Stimulated activated CD8-positive, alpha-beta memory T cell treated with anti-CD3 and anti-CD28 coated beads, Interleukin-4, amount 100 ng/mL, for 24 hours (primary cell): ENCODE data around the gene SLFN12.
"Not testable (repeated sequence)": the region's sequence is repeated elsewhere in the genome, so short reads cannot be mapped to it uniquely, and the experiment has no call there.

ENCODE experiments used
- DNase-seq: peaks from one replicate; pipeline ENCODE4 v3.0.0-alpha.2; 2020; ENCODE audit warnings: low read depth

SLFN12 gene

GRCh38 chr17:35432176-35433074 is at the start of gene SLFN12:
Gene SLFN12, minus strand, starts transcription at chr17:35432500. Its CDS starts 9,472 bp downstream, at chr17:35423028.
- DNase-seq = no peak

GRCh38 chr17:35479271-35479670 is 47.0 kb upstream of the SLFN12 start:
- no peak for DNase-seq

DNA sequence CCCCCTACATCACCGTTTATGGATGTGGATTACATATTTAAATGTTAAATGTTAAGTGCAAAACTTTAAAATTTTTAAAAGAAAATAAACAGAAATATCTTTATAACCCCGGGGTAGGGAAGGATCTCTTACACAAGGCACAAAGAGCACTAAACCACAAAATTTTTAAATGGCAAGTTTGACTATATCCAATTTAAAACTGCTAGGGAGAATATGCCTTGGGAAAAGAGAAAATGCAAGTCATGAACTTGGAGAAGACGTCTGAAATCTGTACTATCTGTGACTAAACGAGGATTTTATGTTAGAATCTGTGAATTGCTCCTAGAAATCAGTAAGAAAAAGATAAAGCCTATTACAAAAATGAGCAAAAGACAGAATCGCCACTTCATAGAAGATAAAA is 44.9 kb upstream of the SLFN12 start:
- no peak for DNase-seq

- DNase-seq = no peak
These were observed 44.1 kb upstream of the SLFN12 start for GRCh38 chr17:35476283-35476820.

GRCh38 chr17:35468475-35468874 is 36.2 kb upstream of the SLFN12 start:
- no peak for DNase-seq

- no peak for DNase-seq
These were observed 35.5 kb upstream of the SLFN12 start for GRCh38 chr17:35467824-35468223.

- peak; percentile 40 for DNase-seq
These were observed 28.1 kb upstream of the SLFN12 start for GRCh38 chr17:35460354-35460851.

DNA sequence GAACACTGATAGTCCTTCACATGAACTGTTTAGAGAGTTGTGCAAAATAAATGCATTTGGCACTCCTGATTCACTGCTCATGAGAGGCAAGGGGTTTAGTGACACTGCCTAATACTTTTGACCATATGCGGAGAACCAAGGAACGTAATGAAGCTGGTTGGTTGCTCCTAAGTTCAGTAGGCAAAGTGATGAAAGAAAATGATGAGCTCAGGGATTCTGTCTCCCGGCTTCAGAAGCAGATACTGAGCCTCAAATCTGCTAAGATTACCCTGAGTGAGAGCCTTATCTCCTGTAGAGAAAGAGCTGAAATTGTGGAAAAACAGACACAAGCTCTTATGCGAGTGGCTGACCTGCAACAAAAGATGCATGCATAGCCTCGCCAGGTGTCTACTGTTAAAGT is 21.7 kb upstream of the SLFN12 start:
- DNase-seq = not testable (repeated sequence)

DNA sequence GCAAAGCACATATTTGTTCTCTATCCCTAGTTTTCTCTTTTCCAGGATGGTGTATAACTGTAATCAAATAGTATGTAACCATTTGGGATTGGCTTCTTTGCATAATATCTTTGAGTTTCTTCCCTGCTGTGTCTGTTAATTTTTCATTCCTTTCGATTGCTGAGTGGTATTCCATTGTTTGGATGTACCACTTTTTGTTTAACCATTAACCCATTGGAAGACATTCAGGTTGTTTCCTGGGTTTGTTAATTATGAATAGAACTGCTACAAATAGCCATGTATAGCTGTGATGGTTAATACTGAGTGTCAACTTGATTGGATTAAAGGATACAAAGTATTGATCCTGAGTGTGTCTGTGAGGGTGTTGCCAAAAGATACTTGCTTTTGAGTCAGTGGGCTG is 20.9 kb upstream of the SLFN12 start:
- DNase-seq = no peak

GRCh38 chr17:35449371-35449931 is 17.2 kb upstream of the SLFN12 start:
- no peak for DNase-seq

DNA sequence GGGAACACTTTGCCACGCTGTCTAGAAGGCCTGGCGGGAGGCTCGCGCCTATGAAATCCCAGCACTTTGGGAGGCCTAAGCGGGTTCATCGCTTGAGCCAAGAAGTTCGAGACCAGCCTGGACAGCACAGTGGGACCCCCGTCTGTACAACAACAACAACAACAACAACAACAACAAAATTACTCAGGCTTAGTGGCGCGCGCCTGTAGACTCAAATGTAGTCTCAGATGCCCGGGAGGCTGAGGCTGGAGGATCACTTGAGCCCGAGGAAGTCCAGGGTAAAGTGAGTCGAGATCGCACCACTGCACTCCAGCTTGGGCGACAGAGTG is 16.6 kb upstream of the SLFN12 start:
- no peak for DNase-seq

DNA sequence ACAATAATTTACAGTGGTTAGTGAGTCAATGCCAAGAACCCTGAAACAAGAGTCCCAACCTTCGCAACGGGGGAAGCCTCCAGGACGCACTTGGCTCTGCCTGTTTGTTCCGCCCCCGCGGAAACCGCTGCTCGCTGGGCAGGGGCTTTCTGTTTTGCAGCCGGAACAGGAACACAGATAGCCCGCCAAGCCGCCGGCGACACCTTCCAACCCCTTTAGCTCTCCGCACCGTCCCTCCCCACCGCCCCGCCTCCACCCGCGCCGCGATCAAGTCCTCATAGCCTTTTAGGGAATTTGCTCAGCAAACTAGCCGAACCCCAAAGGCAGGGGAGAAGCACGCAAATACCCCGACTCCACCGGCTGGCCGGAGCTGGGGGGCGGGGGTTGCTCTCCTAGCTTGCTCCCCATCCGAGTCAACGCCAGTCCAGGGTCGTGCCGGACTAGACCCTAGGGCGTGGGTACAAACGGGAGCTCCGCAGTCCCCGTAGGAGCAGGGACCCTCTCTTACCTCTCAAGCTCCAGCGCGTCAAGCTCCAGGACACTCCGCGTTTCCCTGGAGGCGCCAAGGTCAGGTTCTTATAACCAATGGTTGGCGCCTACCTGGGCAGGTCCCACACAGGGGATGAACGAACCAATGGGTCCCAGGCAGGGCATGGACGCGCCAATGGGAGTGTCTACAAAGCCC is 16.1 kb upstream of the SLFN12 start, which contains the start of gene SLFN13:
Gene SLFN13 (minus strand): TSS at position 553 of the 685 bp plus-strand sequence. CDS start 3,086 bp downstream, outside the sequence.
- peak; percentile 92 for DNase-seq

- DNase-seq = no peak
These were observed 15.2 kb upstream of the SLFN12 start for GRCh38 chr17:35447499-35447898.

DNA sequence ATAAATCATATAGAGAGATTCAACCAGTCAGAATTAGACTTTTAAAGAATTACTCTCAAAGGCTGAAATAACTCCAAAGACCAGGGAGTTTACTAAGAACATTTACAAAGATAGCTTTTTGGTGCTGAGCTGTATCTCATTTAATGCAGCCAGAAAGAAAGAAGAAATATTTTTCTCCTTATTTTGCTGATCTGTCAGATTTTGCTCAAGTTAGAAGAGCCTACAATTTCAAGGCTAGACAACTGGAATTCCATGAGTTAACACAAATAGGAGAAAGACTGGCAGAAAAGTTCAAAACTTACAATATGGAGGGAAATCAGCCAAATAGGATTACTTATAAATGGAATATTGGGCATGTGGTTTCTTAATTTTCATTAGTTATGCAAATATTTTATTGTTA is 6.1 kb upstream of the SLFN12 start:
- no peak for DNase-seq

DNA sequence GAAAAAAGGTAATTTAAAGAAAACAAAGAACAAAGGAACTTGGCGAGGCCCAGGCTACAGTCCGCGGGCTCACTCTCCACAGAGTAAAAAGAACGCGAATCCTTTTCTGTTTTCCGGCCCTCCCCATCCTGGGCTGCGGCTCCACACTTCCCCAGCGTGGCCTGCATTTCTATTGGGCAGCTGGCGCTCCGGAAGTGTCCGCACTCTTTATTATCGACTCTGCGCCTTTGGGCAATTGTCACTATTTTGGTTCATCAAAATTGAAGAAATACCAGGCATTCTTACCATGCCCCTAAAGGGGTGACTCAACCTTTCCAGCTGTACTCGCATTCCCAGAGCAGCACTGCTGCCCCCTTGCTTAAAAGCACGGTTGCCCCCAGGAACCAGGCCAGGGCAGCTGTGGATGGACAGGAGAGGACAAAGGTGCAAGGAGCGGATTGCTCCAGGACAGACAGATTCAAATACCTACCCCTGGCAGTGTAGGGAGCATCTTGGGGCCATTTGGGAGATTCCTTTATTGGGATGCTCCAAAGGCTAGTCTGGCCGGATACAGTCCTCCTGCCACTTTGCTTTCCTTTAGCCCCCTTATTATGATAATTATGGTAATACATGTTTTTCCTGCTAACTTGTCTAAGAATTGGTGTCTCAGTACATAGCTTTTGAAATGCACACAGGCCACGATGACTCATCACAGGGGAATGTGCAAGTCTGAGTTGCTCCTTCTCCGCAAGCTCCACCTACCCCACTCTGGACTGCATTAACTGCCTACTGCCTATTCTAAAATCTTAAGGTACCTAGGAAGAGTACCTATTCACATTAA is 985 bp upstream of the SLFN12 start:
- DNase-seq = peak; percentile 51

DNA sequence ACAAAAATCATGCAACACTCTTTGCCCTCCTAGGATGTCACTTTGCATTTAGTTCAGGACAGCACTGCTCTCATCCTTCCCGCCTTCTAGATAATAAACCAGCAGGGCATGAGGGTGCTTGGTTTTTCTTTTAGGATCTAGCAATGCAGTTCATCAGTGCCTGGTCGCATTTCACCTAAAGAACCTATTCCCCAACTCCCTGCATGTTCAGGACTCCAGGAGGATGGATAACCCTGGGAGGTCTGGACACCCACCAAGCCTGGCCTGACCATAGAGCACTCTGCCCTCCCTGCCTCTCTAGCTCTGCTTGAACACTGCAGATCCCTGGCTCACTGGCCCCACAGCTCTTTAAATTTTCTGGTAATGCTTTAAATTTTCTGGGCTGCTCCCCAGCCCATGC is 2.6 kb downstream of the SLFN12 start:
- no peak for DNase-seq

DNA sequence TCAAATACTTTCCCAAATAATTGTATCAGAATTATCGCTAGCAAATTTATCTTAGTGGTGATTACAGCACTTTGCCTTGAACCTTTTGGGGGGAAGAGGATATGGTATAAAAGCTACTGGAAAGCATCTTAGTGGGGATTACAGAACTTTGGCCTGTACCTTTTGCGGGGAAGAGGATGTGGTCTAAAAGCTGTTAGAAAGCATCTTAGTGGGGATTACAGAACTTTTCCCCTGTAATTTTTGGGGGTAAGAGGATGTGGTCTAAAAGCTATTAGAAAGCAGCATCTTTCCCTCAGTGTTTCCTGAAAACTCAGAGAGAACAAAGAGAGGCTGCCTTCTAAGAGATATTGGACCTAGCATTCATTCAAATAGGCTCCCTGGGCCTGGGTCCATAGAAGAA is 4.1 kb downstream of the SLFN12 start:
- no peak for DNase-seq

DNA sequence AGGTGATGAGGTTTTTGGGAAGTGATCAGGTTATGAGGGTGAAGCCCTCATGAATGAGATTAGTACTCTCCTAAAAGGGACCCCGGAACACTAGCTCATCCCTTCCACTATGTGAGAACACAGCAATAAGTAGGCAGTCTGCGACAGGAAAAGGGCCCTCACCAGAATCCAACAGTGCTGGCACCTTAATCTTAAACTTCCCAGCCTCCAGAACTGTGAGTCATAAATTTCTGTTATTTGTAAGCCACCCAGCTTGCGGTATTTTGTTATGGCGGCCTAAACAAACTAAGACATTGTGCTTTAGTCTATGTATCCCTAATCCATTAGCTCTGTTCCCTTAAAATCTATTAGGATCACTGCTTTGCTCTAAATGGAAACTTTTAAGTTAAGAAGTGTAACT is 8.5 kb downstream of the SLFN12 start:
- no peak for DNase-seq

DNA sequence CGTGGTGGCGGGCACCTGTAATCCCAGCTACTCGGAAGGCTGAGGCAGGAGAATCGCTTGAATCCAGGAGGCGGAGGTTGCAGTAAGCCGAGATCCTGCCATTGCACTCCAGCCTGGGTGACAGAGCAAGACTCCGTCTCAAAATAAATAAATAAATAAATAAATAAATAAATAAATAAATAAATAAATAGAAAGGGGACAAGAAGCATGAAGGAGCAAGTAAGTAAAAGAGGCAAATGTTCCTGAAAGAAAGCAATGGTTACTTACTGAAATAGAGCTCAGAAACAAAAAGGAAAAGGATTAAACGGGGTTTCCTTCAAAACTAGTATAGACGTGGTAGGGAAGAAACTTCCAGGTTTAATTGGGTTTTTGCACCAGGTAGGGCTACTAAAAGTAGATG is 11.2 kb downstream of the SLFN12 start:
- DNase-seq = not testable (repeated sequence)

GRCh38 chr17:35416659-35417058 is 15.6 kb downstream of the SLFN12 start:
- no peak for DNase-seq

- not testable (repeated sequence) for DNase-seq
These were observed 17.6 kb downstream of the SLFN12 start for GRCh38 chr17:35414707-35415106.

- no peak for DNase-seq
These were observed 18.1 kb downstream of the SLFN12 start for GRCh38 chr17:35414247-35414646.
